CD4-positive, CD25-positive, alpha-beta regulatory T cell (primary cell): Measurements from ENCODE around the gene AKR1C3. TPM values are rescaled to one million over a fixed set of nuclear protein-coding genes. Genes with fewer than 3 reads are reported as not detected.
"Not testable (repeated sequence)": the region's sequence is repeated elsewhere in the genome, so short reads cannot be mapped to it uniquely, and the experiment has no call there.

Source experiments
- ATAC-seq, 2 donors: fragments of 150-1000 bp; cut with Tn5 transposase; one replicate each; pipeline ENCODE4 v1.10.0; 2021; ENCODE audit warnings: low read depth in 2 of 2, moderate number of reproducible peaks in 2 of 2, moderate library complexity in 1 of 2
- DNase-seq, 3 donors: peaks; one replicate each; pipeline versions ENCODE4 v3.0.0 to v3.0.0-alpha.2; 2012 to 2022; ENCODE audit warnings: mixed read lengths in 1 of 3
- H3K27ac ChIP-seq: one replicate; pipeline ENCODE4 v1.7.0; 2013; ENCODE audit warnings: mild to moderate bottlenecking, low read length; ENCODE audit not compliant: insufficient read depth, poor library complexity, severe bottlenecking
- H3K27me3 ChIP-seq: one replicate; pipeline ENCODE4 v1.7.0; 2013; ENCODE audit warnings: low read length; ENCODE audit not compliant: control insufficient read depth, insufficient read depth
- H3K36me3 ChIP-seq: one replicate; pipeline ENCODE4 v1.7.0; 2013; ENCODE audit warnings: mild to moderate bottlenecking, low read length, moderate library complexity; ENCODE audit not compliant: control insufficient read depth, insufficient read depth
- H3K4me1 ChIP-seq: 2 replicates; pipeline ENCODE4 v1.7.0; 2013; ENCODE audit warnings: mild to moderate bottlenecking, low read length; ENCODE audit not compliant: insufficient read depth, control insufficient read depth, poor library complexity, severe bottlenecking
- H3K4me3 ChIP-seq: one replicate; pipeline ENCODE4 v1.7.0; 2013; ENCODE audit warnings: low read depth, mild to moderate bottlenecking, low read length, moderate library complexity
- H3K9me3 ChIP-seq, 2 experiments: 1 replicate in 1 of 2; 2 replicates in 1 of 2; pipeline ENCODE4 v1.7.0; 2013; ENCODE audit warnings: low read length in 2 of 2, mild to moderate bottlenecking in 1 of 2, moderate library complexity in 1 of 2; ENCODE audit not compliant: control insufficient read depth in 2 of 2
- H3K27ac Mint-ChIP-seq, 3 donors: one replicate each; pipeline ENCODE4 v1.8.0; 2020 to 2022; ENCODE audit warnings: mild to moderate bottlenecking in 3 of 3, mixed read lengths in 3 of 3, moderate library complexity in 2 of 3
- H3K27me3 Mint-ChIP-seq: one replicate; pipeline ENCODE4 v1.8.0; 2022; ENCODE audit warnings: mild to moderate bottlenecking, mixed read lengths
- H3K36me3 Mint-ChIP-seq: one replicate; pipeline ENCODE4 v1.8.0; 2020; ENCODE audit warnings: mixed read lengths
- H3K4me1 Mint-ChIP-seq, 4 donors: one replicate each; pipeline ENCODE4 v1.8.0; 2020 to 2022; ENCODE audit warnings: mixed read lengths in 4 of 4, mild to moderate bottlenecking in 1 of 4
- H3K4me3 Mint-ChIP-seq, 4 donors: one replicate each; pipeline ENCODE4 v1.8.0; 2020 to 2022; ENCODE audit warnings: mild to moderate bottlenecking in 4 of 4, mixed read lengths in 4 of 4, moderate library complexity in 3 of 4
- H3K9me3 Mint-ChIP-seq, 7 donors: one replicate each; pipeline ENCODE4 v1.8.0; 2020 to 2022; ENCODE audit warnings: mixed read lengths in 7 of 7, mild to moderate bottlenecking in 3 of 7, moderate library complexity in 2 of 7
- polyA plus RNA-seq, 4 donors: library from polyadenylated mRNA; unstranded; fragments of 300-500 nt; fragmentation: Illumina TruSeq; gene quantifications; one replicate each; pipeline ENCODE4 v1.2.3, GENCODE V29; 2021
- total RNA-seq: library from RNA; stranded (reverse); gene quantifications from one replicate; pipeline ENCODE4 v1.2.3, GENCODE V29; 2022

Gene AKR1C3
- total and polyA plus RNA-seq, 5 donors from 2014 or later, result 7.4 to 49.6 (median 12.3) TPM

DNA sequence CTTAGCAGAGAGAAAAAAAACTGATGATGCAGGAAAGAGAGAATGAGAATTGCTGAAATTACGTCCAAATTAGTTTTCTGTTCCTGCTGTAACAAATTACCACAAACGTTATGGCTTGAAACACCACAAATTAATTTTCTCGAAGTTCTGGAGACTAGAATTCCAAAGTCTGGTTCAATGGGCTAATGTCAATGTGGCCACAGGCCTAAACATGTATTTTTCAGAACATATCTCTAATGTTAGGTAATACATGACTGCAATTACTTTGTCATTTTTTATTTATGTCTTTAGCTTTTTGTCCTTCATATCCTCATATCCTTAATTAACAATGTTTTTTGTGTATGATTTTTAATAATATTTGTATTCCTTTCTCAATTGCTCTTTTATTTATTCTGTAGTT lies 3.0 kb upstream of the AKR1C3 start:
- Mint-ChIP-seq H3K4me3 (no peak overlapping the region), H3K27ac (no peak overlapping the region), H3K4me1 (peaks cover 0 to 8% (median 5%) of the 10 kb centered on the region in 4 donors), H3K9me3 (peaks cover 0 to 11% (median 5%) of the 10 kb centered on the region in 7 donors), H3K27me3 (peaks cover 4% of the 10 kb centered on the region), H3K36me3 (no peaks in the 10 kb centered on the region)
- no peak for DNase-seq
- peaks cover 12% of the 10 kb centered on the region for H3K27me3 ChIP-seq
- H3K36me3 ChIP-seq, result no peaks in the 10 kb centered on the region
- H3K27ac ChIP-seq, result no peak overlapping the region
- peaks cover 0 to 5% of the 10 kb centered on the region in 2 experiments for H3K9me3 ChIP-seq
- no peak for ATAC-seq
- no peaks in the 10 kb centered on the region for H3K4me1 ChIP-seq
- no peak overlapping the region for H3K4me3 ChIP-seq

DNA sequence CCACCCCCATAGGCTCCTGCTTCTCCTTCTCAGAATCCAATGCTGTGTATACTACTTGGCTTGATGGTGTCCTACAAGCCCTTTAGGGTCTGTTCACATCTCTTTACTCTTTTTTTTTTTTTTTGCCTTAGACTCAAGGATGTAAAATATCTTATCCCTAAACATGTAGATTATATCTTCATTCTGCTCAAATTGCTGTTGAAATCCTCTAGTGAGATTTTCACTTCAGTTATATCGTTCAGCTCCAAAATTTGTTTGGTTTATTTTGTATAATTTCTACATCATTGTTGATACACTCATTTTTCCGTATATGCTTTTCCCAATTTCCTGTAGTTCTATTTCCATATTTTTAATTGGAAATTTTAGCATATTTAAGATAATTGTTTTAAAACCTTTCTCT lies 1.8 kb upstream of the AKR1C3 start:
- H3K9me3 Mint-ChIP-seq, result peaks cover 0 to 11% (median 5%) of the 10 kb centered on the region in 7 donors
- no peak overlapping the region for H3K4me3 Mint-ChIP-seq
- Histone ChIP-seq H3K27ac (no peak overlapping the region), H3K36me3 (no peaks in the 10 kb centered on the region), H3K4me1 (no peaks in the 10 kb centered on the region), H3K27me3 (peaks cover 12% of the 10 kb centered on the region), H3K4me3 (no peak overlapping the region), H3K9me3 (peaks cover 0 to 5% of the 10 kb centered on the region in 2 experiments)
- peaks cover 0 to 8% (median 5%) of the 10 kb centered on the region in 4 donors for H3K4me1 Mint-ChIP-seq
- no peaks in the 10 kb centered on the region for H3K27me3 Mint-ChIP-seq
- DNase-seq, result no peak
- no peaks in the 10 kb centered on the region for H3K36me3 Mint-ChIP-seq
- no peak overlapping the region for H3K27ac Mint-ChIP-seq
- no peak for ATAC-seq

DNA sequence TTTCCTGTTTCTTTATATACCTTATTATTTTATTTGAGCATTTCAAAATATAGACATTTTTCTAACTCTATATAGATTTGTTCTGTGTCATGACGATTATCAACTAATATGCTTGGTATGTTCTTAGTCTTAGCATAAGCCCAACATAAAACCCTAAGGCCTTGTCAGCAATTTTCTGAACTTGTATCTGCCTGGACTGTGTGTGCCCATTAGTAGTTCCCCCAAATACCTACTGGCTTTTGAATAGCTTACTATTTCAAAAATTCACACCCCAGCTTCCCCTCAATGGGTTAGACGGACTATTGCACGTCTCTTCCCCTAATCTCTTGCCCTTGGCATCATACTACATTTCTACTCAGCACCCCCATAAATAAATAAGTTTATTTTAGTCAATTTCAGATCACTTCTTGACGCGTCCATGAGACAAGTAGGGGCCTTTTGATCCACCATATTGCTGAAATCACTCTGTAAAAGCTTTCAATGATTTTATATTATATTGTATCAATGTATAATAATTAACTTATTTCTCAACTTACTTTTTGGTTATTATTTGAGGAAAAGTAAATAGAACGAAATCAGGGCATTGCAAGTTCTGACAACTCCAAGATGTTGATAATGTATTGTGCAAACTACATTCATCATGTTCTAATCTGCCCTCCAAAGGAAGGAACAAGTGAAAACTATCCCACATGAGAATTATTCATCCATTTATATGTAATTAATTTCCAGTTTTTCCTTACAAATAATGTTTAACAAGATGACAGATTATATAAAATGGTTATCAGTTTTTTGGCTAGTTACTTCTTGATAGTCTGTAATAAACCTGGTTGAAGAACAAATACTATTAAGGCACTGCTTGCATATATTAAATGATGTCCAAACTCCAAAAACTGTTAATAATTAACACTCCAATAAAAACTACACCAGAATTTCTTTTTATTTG lies 1.1 kb upstream of the AKR1C3 start:
- H3K27ac Mint-ChIP-seq, result no peak overlapping the region

DNA sequence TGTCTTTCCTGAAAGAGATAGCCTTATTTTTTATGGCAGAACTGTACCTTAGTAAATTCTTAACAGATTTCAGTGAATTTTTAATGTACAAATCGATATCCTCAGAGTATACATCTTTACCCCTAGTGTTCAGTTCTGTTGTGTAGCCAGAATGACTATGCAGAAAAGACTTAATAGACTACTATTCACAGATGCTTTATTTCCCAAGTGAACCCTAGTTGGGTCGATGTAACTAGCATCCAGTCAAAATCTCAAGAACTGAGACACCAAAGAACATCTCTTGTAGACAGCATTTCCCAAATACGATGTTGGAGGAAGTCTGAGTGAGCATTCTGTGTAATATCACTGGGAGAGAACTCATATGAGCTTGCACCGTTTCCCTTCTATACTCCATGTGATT lies 1.5 kb downstream of the AKR1C3 start:
- H3K4me3 ChIP-seq, result peak overlapping the region; percentile 95
- Mint-ChIP-seq H3K4me3 (no peak overlapping the region), H3K9me3 (peaks cover 0 to 6% (median 1%) of the 10 kb centered on the region in 7 donors), H3K36me3 (no peaks in the 10 kb centered on the region), H3K27me3 (no peaks in the 10 kb centered on the region), H3K27ac (no peak overlapping the region), H3K4me1 (peaks cover 0 to 8% (median 5%) of the 10 kb centered on the region in 4 donors)
- H3K9me3 ChIP-seq, result no peaks in the 10 kb centered on the region
- DNase-seq (no peak), ATAC-seq (no peak)
- no peaks in the 10 kb centered on the region for H3K36me3 ChIP-seq
- no peak overlapping the region for H3K27ac ChIP-seq
- peaks cover 4% of the 10 kb centered on the region for H3K27me3 ChIP-seq
- no peaks in the 10 kb centered on the region for H3K4me1 ChIP-seq

More for the DNA sequence above, 1.1 kb upstream of the AKR1C3 start:
- Histone ChIP-seq H3K27ac (no peak overlapping the region), H3K27me3 (peaks cover 12% of the 10 kb centered on the region), H3K36me3 (no peaks in the 10 kb centered on the region), H3K4me3 (no peak overlapping the region), H3K4me1 (no peaks in the 10 kb centered on the region), H3K9me3 (peaks cover 0 to 5% of the 10 kb centered on the region in 2 experiments)
- Mint-ChIP-seq H3K4me3 (no peak overlapping the region), H3K4me1 (peaks cover 0 to 8% (median 5%) of the 10 kb centered on the region in 4 donors), H3K36me3 (no peaks in the 10 kb centered on the region), H3K27me3 (no peaks in the 10 kb centered on the region), H3K9me3 (peaks cover 0 to 9% (median 4%) of the 10 kb centered on the region in 7 donors)
- DNase-seq, result no peak
- ATAC-seq, result no peak

DNA sequence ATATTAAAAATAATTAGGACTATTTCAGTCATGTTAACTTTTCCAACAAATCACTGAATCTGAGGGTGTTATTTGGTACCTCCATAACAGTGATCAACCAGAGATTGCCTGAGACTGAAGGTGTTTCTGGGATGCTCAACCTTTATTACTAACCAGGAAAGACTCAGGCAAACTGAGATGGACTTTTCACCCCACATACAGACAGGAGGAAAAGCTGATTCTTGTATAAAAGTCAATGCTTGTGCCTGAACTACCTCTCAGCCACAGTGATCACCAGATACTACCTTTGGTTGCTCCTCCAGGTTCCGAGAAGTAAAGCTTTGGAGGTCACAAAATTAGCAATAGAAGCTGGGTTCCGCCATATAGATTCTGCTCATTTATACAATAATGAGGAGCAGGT lies 1.9 kb downstream of the AKR1C3 start:
- Histone ChIP-seq H3K9me3 (no peaks in the 10 kb centered on the region), H3K4me1 (no peaks in the 10 kb centered on the region), H3K27me3 (peaks cover 4% of the 10 kb centered on the region), H3K27ac (no peak overlapping the region), H3K4me3 (no peak overlapping the region), H3K36me3 (no peaks in the 10 kb centered on the region)
- DNase-seq, result no peak
- H3K4me3 Mint-ChIP-seq, result no peak overlapping the region
- H3K27ac Mint-ChIP-seq, result no peak overlapping the region
- peaks cover 0 to 6% (median 0%) of the 10 kb centered on the region in 7 donors for H3K9me3 Mint-ChIP-seq
- no peaks in the 10 kb centered on the region for H3K27me3 Mint-ChIP-seq
- no peaks in the 10 kb centered on the region for H3K36me3 Mint-ChIP-seq
- ATAC-seq, result no peak
- H3K4me1 Mint-ChIP-seq, result peaks cover 0 to 8% (median 5%) of the 10 kb centered on the region in 4 donors

DNA sequence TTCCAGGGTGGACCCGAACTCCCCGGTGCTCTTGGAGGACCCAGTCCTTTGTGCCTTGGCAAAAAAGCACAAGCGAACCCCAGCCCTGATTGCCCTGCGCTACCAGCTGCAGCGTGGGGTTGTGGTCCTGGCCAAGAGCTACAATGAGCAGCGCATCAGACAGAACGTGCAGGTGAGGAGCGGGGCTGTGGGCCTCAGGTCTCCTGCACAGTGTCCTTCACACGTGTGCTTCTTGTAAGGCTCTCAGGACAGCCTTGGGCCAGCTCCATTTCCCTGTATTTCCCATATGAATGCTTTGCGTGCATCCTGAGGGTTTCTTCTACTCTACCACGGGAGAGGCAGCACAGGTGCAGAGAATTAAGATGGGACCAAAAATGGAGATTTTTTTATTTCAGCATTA lies 8.3 kb downstream of the AKR1C3 start:
- H3K4me1 Mint-ChIP-seq, H3K4me1 ChIP-seq, H3K36me3 ChIP-seq, H3K27me3 Mint-ChIP-seq, H3K27ac Mint-ChIP-seq, H3K27me3 ChIP-seq, DNase-seq, H3K9me3 Mint-ChIP-seq, H3K9me3 ChIP-seq, H3K4me3 ChIP-seq, H3K27ac ChIP-seq, ATAC-seq, H3K4me3 Mint-ChIP-seq: not testable (repeated sequence)
- peaks cover 11% of the 10 kb centered on the region for H3K36me3 Mint-ChIP-seq

DNA sequence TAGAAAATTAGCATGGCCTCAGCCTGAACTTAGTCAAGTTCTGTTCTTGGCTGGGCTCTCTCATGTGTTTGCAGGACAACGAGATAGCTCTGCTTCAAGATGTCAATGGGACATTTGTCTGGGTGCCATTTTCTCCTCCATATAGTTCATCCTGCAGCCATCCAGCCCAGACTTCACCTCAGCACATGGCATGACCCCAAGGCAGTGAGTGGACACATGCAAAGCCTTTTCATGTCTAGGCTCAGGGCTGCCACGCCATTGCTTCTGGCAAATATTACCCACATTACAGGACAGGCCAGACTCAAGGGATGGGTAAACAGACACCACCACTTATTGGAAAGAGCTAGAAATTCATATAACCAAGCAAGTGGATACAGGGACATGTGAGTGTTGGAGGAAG lies 9.3 kb downstream of the AKR1C3 start:
- Mint-ChIP-seq H3K4me1 (no peaks in the 10 kb centered on the region), H3K27me3 (no peaks in the 10 kb centered on the region), H3K27ac (no peak overlapping the region), H3K9me3 (peaks cover 0 to 5% (median 0%) of the 10 kb centered on the region in 7 donors), H3K36me3 (peaks cover 11% of the 10 kb centered on the region), H3K4me3 (no peak overlapping the region)
- ATAC-seq (no peak), DNase-seq (no peak)
- Histone ChIP-seq H3K36me3 (peaks cover 4% of the 10 kb centered on the region), H3K9me3 (no peaks in the 10 kb centered on the region), H3K27ac (no peak overlapping the region), H3K4me1 (no peaks in the 10 kb centered on the region), H3K4me3 (no peak overlapping the region), H3K27me3 (no peaks in the 10 kb centered on the region)

DNA sequence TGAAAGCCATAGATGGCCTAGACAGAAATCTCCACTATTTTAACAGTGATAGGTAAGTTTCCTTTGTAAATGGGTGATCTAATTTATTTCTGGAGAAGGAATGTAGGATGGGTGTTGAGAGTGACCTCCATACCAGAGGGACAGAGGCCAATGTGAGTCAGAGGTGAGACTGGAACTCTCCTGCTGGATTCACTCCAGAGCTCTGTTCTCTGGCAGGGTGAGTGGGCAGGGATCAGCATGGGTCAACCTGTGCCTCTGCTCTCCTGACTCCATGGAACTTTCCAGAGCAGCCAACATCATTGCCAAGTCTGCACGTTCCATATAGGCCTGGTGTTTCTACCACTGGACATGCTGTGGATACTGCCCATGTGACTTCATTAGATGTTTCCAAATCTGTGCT lies 11.4 kb downstream of the AKR1C3 start:
- peaks cover 11% of the 10 kb centered on the region for H3K36me3 Mint-ChIP-seq
- no peaks in the 10 kb centered on the region for H3K27me3 Mint-ChIP-seq
- peaks cover 0 to 3% (median 0%) of the 10 kb centered on the region in 7 donors for H3K9me3 Mint-ChIP-seq
- peaks cover 4% of the 10 kb centered on the region for H3K36me3 ChIP-seq
- no peaks in the 10 kb centered on the region for H3K4me1 ChIP-seq
- H3K4me3 ChIP-seq, result no peak overlapping the region
- no peak overlapping the region for H3K27ac ChIP-seq
- no peak overlapping the region for H3K4me3 Mint-ChIP-seq
- DNase-seq (no peak), ATAC-seq (no peak)
- H3K4me1 Mint-ChIP-seq, result no peaks in the 10 kb centered on the region
- no peak overlapping the region for H3K27ac Mint-ChIP-seq
- H3K27me3 ChIP-seq, result no peaks in the 10 kb centered on the region
- no peaks in the 10 kb centered on the region for H3K9me3 ChIP-seq
